H54 (cell line): ENCODE results near the gene C1QL3.

Source experiments
- DNase-seq: peaks from one replicate; pipeline ENCODE4 v3.0.0; 2011; ENCODE audit warnings: low spot score, mixed read lengths; ENCODE audit not compliant: insufficient read length
- FAIRE-seq: peaks from 3 replicates; lab custom pipeline; 2011; peaks lifted over from hg19 to GRCh38; lab: Jason Lieb, UNC
- POLR2A ChIP-seq: IDR thresholded peaks from 2 replicates; pipeline ENCODE4 v1.6.1; 2011; ENCODE audit warnings: low read depth, mild to moderate bottlenecking, low read length

The C1QL3 gene

GRCh38 chr10:16472828-16473227 is 48.9 kb downstream of the C1QL3 start:
- FAIRE-seq (no peak), DNase-seq (no peak)
- no peak for TF ChIP-seq POLR2A

GRCh38 chr10:16470747-16471146 is 50.9 kb downstream of the C1QL3 start:
- DNase-seq = no peak
- no peak for TF ChIP-seq POLR2A
- FAIRE-seq = no peak

GRCh38 chr10:16466001-16466400 is 55.7 kb downstream of the C1QL3 start:
- TF ChIP-seq POLR2A = no peak
- no peak for DNase-seq
- FAIRE-seq = no peak
